Psoas muscle (tissue), 8 donors: Measurements from ENCODE around the gene HS6ST2. TPM values are rescaled to one million over a fixed set of nuclear protein-coding genes. Genes with fewer than 3 reads are reported as not detected.

ENCODE experiments used
- ATAC-seq, 4 donors: fragments of 200-7000 bp; cut with Tn5 transposase; one replicate each; pipeline ENCODE4 v1.9.1; 2020; ENCODE audit warnings: moderate library complexity in 3 of 4, mild to moderate bottlenecking in 2 of 4
- DNase-seq, 2 donors: peaks; one replicate each; pipeline ENCODE4 v3.0.0-alpha.2; 2020
- H3K27ac ChIP-seq: fragments of 200-600 bp; one replicate; pipeline ENCODE4 v1.8.0; 2022
- H3K27me3 ChIP-seq, 3 donors: fragments of 200-600 bp in 1 of 3; one replicate each; pipeline versions ENCODE4 v1.6.1 to v1.8.0; 2013 to 2022; ENCODE audit warnings: low read length in 2 of 3, mild to moderate bottlenecking in 2 of 3, moderate library complexity in 1 of 3; ENCODE audit not compliant: insufficient read depth in 3 of 3
- H3K36me3 ChIP-seq, 2 donors: fragments of 200-600 bp in 1 of 2; one replicate each; pipeline versions ENCODE4 v1.6.1 to v1.8.0; 2013 to 2022; ENCODE audit warnings: low read depth in 1 of 2, mild to moderate bottlenecking in 1 of 2, moderate library complexity in 1 of 2; ENCODE audit not compliant: insufficient read depth in 1 of 2
- H3K4me1 ChIP-seq: fragments of 200-600 bp; one replicate; pipeline ENCODE4 v1.8.0; 2022
- H3K4me3 ChIP-seq: fragments of 200-600 bp; one replicate; pipeline ENCODE4 v1.8.0; 2022; ENCODE audit warnings: mild to moderate bottlenecking
- H3K9me3 ChIP-seq: fragments of 200-600 bp; one replicate; pipeline ENCODE4 v1.8.0; 2022
- CTCF ChIP-seq: fragments of 200-600 bp; IDR thresholded peaks from one replicate; pipeline ENCODE4 v1.8.0; 2022; ENCODE audit warnings: antibody characterized with exemption
- whole genome bisulfite sequencing, 3 donors: extraction: QIAGEN DNeasy Blood & Tissue Kit; methylation state at CpG; one replicate each; pipeline versions ENCODE4 v1.1.6 to v1.1.7; 2013; 5-methylcytosine and 5-hydroxymethylcytosine counted together
- intact Hi-C, 2 donors: fragments of 100-400 bp; cut with DNase I; formaldehyde crosslinking; loops; one replicate each; pipeline versions ENCODE4 v1.11.0 to v1.14.2; 2022
- polyA plus RNA-seq, 3 donors: library from polyadenylated mRNA; stranded (reverse); fragments of 200-250 nt; gene quantifications; one replicate each; pipeline ENCODE4 v1.2.3, GENCODE V29; 2013
- total RNA-seq, 4 donors: library from RNA; stranded (reverse); fragmentation: NEBNext Ultra II Directional in 2 of 4; extraction: Animal tissue kit (Norgen Biotek cat#: 25700) in 2 of 4; gene quantifications; one replicate each; pipeline versions ENCODE4 v1.2.1 to v1.2.4, GENCODE V29; 2021 to 2023
- donor health status: healthy with polysubstance abuse.
- donor health status: DM: no; HTN: no; CAD: no; lungs with moderate emphysema.
- donor health status: Bipolar disorder and iron deficiency.
- donor health status: healthy.
- donor health status: DM: yes; HTN: yes; CAD: no.
- donor health status: DM: no; HTN: no; CAD: no.
- donor health status: DM: no; HTN: no; CAD: no.
- donor health status: DM: yes; HTN: yes; CAD: no.

Gene HS6ST2
- total and polyA plus RNA-seq, 7 donors, result 0.30 to 10.0 (median 1.3) TPM

- peak overlapping the region; percentile 74 for H3K27ac ChIP-seq
- peaks cover 10% of the 10 kb centered on the region for H3K4me1 ChIP-seq
- WGBS, 3 donors, result 29 to 60% (median 48%) methylated on average over 5 of the region's 5 CpGs
- ATAC-seq (peak in 2 of 4 donors; percentile 44 to 49), DNase-seq (no peak)
- H3K27me3 ChIP-seq, result peaks cover 0 to 3% (median 0%) of the 10 kb centered on the region in 3 donors
- H3K36me3 ChIP-seq, result no peaks in the 10 kb centered on the region
- H3K4me3 ChIP-seq, result no peak overlapping the region
- H3K9me3 ChIP-seq, result no peaks in the 10 kb centered on the region
- TF ChIP-seq CTCF, result no peak
- intact Hi-C loops, result loop anchor here in 1 of 2 donors (5.0 kb wide), 1 partner anchor 96 kb away; no protein-coding TSS in a partner anchor
Measured at GRCh38 chrX:132843363-132843762, 115.1 kb downstream of the HS6ST2 start.

DNA sequence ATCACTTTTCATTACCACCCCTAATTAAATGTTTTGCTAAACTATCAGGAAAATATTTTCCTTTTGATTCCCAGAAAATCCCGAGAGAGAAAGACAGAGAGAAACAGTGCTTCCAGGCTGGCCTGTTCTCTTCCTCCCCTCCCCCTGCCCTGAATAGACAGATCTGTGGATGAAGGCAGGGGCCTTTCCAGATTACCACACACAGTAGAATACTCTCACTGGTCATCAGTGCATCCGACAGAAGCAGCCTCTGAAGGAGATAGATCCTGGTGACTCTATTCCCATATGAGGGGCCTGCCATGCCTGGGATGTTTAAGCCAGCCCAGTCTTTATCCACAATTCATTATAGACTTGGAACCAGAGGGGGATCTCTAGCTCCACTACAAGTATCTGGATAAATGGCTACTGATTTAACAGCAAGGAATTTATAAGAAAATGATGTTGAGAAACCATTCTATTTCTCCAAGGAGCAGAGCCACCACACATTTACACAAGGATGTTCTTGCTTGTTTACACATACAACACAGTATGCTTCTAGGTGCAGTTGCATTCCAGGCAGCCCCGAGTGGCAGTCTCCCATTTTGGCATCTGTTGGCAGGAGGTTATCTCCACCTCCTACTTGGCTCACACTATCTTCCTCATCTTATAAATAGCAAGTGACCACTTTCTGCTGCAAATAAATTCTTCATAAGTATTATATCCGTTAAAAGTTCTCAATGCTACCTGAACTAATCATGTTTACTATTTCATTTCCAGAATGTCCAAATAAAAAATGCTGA lies 115.8 kb downstream of the HS6ST2 start:
- TF ChIP-seq CTCF, result no peak
- peaks cover 10% of the 10 kb centered on the region for H3K4me1 ChIP-seq
- intact Hi-C loops, result loop anchor here in 1 of 2 donors (5.0 kb wide), 1 partner anchor 95 kb away; no protein-coding TSS in a partner anchor
- H3K4me3 ChIP-seq, result no peak overlapping the region
- ATAC-seq, result peak in 3 of 4 donors; percentile 71 to 82 (median 77)
- H3K27me3 ChIP-seq, result peaks cover 0 to 3% (median 0%) of the 10 kb centered on the region in 3 donors
- no peaks in the 10 kb centered on the region for H3K36me3 ChIP-seq
- WGBS, 3 donors, result 28 to 33% (median 29%) methylated on average over 4 of the region's 4 CpGs
- DNase-seq, result no peak
- no peaks in the 10 kb centered on the region for H3K9me3 ChIP-seq
- H3K27ac ChIP-seq, result peak overlapping the region; percentile 74

- no peaks in the 10 kb centered on the region for H3K4me1 ChIP-seq
- H3K27me3 ChIP-seq, result peaks cover 0 to 4% (median 0%) of the 10 kb centered on the region in 3 donors
- ATAC-seq (peak in 1 of 4 donors; percentile 48), DNase-seq (no peak)
- H3K27ac ChIP-seq, result no peak overlapping the region
- H3K36me3 ChIP-seq, result no peaks in the 10 kb centered on the region
- H3K4me3 ChIP-seq, result no peak overlapping the region
- intact Hi-C loops, result loop anchor here in 1 of 2 donors (2.0 kb wide), 1 partner anchor 43 kb away; no protein-coding TSS in a partner anchor
- H3K9me3 ChIP-seq, result no peaks in the 10 kb centered on the region
- WGBS, 3 donors, result 51 to 71% (median 60%) methylated on average over 5 of the region's 5 CpGs
- TF ChIP-seq CTCF, result no peak
Measured at GRCh38 chrX:132837967-132838366, 120.5 kb downstream of the HS6ST2 start.

DNA sequence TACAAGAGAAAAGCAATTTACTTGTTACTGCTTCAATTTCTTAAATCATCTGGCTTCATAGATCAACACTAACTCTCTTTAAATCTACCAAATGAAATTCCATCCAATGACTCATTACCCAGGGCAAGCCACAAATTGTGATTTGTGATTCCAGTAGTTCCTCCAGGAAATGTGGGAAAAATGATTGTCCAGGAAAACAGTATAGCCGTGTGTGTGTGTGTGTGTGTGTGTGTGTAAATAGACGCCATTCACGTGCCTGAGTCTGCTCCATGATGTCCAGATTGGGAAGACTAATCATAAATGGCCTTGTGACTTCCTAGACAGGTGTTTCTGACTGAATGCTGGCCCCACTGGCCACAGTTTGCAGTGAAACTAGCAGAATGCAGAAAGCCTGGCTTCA lies 121.3 kb downstream of the HS6ST2 start:
- H3K27ac ChIP-seq, result no peak overlapping the region
- DNase-seq, result no peak
- ATAC-seq, result peak in 1 of 4 donors; percentile 49
- H3K4me1 ChIP-seq, result no peaks in the 10 kb centered on the region
- WGBS, 3 donors, result 18 to 43% (median 31%) methylated on average over 3 of the region's 3 CpGs
- no peaks in the 10 kb centered on the region for H3K36me3 ChIP-seq
- no peak overlapping the region for H3K4me3 ChIP-seq
- peaks cover 0 to 4% (median 0%) of the 10 kb centered on the region in 3 donors for H3K27me3 ChIP-seq
- intact Hi-C loops, result no loop called here
- no peaks in the 10 kb centered on the region for H3K9me3 ChIP-seq
- no peak for TF ChIP-seq CTCF
